ENCODE measurements around the gene GH1. TPM values are rescaled to one million over a fixed set of nuclear protein-coding genes. Genes with fewer than 3 reads are reported as not detected.

The GH1 gene
- total and polyA plus RNA-seq, 3 donors from 2014 or later, result 0.43 TPM; not detected in 2

- Histone ChIP-seq H3K4me3 (no peak overlapping the region), H3K27ac (no peak overlapping the region), H3K4me1 (no peaks in the 10 kb centered on the region), H3K27me3 (no peaks in the 10 kb centered on the region), H3K36me3 (ENCODE audit: low read depth, missing control alignments) (no peaks in the 10 kb centered on the region), H3K9me3 (no peaks in the 10 kb centered on the region)
- intact Hi-C loops (cut with DNase I; ENCODE audit: low total_unique reads), result no loop called here
- DNase-seq, result no peak
- no peak for TF ChIP-seq CTCF (IDR thresholded peaks at IDR 0.05)
- TF ChIP-seq POLR2A (IDR thresholded peaks at IDR 0.05), result no peak
- WGBS, 2 donors, result 90 to 91% methylated on average over 22 to 23 of the region's 23 CpGs
These were observed 23.1 kb upstream of the GH1 start for GRCh38 chr17:63941751-63942150.

DNA sequence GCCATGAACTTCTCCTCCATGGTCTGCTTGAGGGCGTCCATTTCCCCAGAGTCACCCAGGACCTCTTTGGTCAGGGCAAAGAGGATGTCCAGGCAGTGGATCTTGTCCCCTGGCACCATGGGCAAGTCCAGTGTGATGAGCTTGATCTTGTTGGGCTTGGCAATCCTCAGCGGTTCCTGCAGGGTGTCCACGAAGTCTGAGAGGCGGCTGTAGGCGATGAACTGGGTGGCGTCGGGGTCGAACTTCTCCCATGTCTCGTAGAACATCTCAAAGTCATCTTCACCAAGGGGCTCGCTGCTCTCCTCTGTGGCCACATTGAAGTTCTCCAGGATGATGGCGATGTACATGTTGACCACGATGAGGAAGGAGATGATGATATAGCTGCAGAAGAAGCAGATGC lies 22.5 kb upstream of the GH1 start:
- intact Hi-C loops (cut with DNase I; ENCODE audit: low total_unique reads), result no loop called here
- TF ChIP-seq CTCF (IDR thresholded peaks at IDR 0.05) (no peak), POLR2A (IDR thresholded peaks at IDR 0.05) (no peak)
- Histone ChIP-seq H3K4me1 (no peaks in the 10 kb centered on the region), H3K4me3 (no peak overlapping the region), H3K36me3 (ENCODE audit: low read depth, missing control alignments) (no peaks in the 10 kb centered on the region), H3K27me3 (no peaks in the 10 kb centered on the region), H3K27ac (no peak overlapping the region), H3K9me3 (no peaks in the 10 kb centered on the region)
- DNase-seq, result no peak
- 93 to 99% methylated on average over 12 of the region's 12 CpGs for WGBS, 2 donors

- intact Hi-C loops (cut with DNase I; ENCODE audit: low total_unique reads), result no loop called here
- H3K36me3 ChIP-seq (ENCODE audit: low read depth, missing control alignments), result no peaks in the 10 kb centered on the region
- H3K4me3 ChIP-seq, result no peak overlapping the region
- TF ChIP-seq POLR2A (IDR thresholded peaks at IDR 0.05) (no peak), CTCF (IDR thresholded peaks at IDR 0.05) (no peak)
- WGBS, 2 donors, result 97% methylated on average over 14 of the region's 14 CpGs; no CpG with 5 or more reads in 1 of the 2 donors
- H3K27ac ChIP-seq, result no peak overlapping the region
- H3K27me3 ChIP-seq, result no peaks in the 10 kb centered on the region
- no peaks in the 10 kb centered on the region for H3K4me1 ChIP-seq
- DNase-seq, result no peak
- H3K9me3 ChIP-seq, result no peaks in the 10 kb centered on the region
These were observed 21.9 kb upstream of the GH1 start for GRCh38 chr17:63940584-63940983.

- Histone ChIP-seq H3K27ac (no peak overlapping the region), H3K9me3 (no peaks in the 10 kb centered on the region), H3K36me3 (ENCODE audit: low read depth, missing control alignments) (no peaks in the 10 kb centered on the region), H3K27me3 (no peaks in the 10 kb centered on the region), H3K4me1 (no peaks in the 10 kb centered on the region), H3K4me3 (no peak overlapping the region)
- TF ChIP-seq POLR2A (IDR thresholded peaks at IDR 0.05) (no peak), CTCF (IDR thresholded peaks at IDR 0.05) (no peak)
- intact Hi-C loops (cut with DNase I; ENCODE audit: low total_unique reads), result no loop called here
- 55 to 67% methylated on average over 6 of the region's 6 CpGs for WGBS, 2 donors
- no peak for DNase-seq
These were observed 21.2 kb upstream of the GH1 start for GRCh38 chr17:63939884-63940283.

GRCh38 chr17:63939401-63939800 lies 20.8 kb upstream of the GH1 start:
- no peaks in the 10 kb centered on the region for H3K4me1 ChIP-seq
- no peak overlapping the region for H3K27ac ChIP-seq
- no peak overlapping the region for H3K4me3 ChIP-seq
- H3K27me3 ChIP-seq, result no peaks in the 10 kb centered on the region
- intact Hi-C loops (cut with DNase I; ENCODE audit: low total_unique reads), result no loop called here
- H3K36me3 ChIP-seq (ENCODE audit: low read depth, missing control alignments), result no peaks in the 10 kb centered on the region
- WGBS, 2 donors, result 89 to 99% methylated on average over 6 to 9 of the region's 9 CpGs
- no peak for TF ChIP-seq CTCF (IDR thresholded peaks at IDR 0.05)
- no peak for TF ChIP-seq POLR2A (IDR thresholded peaks at IDR 0.05)
- no peak for DNase-seq
- H3K9me3 ChIP-seq, result no peaks in the 10 kb centered on the region

Data from testis (tissue), 3 donors.